ENCODE measurements around the gene RNF141.

Gene RNF141

GRCh38 chr11:10532526-10532925 is 8.5 kb downstream of the RNF141 start:
- ATAC-seq, result no peak
- TF ChIP-seq ZC3H10 (CRISPR knock-in tag; IDR thresholded peaks at IDR 0.05) (no peak), CSRNP3 (CRISPR knock-in tag; IDR thresholded peaks at IDR 0.05) (no peak), SNAI2 (CRISPR knock-in tag; IDR thresholded peaks at IDR 0.05) (no peak), ZNF565 (CRISPR knock-in tag; conservative IDR thresholded peaks at IDR 0.05; ENCODE audit: low read depth) (no peak), RARB (CRISPR knock-in tag; IDR thresholded peaks at IDR 0.05) (no peak), CREB5 (CRISPR knock-in tag; IDR thresholded peaks at IDR 0.05; ENCODE audit: low read depth) (no peak), TCF4 (CRISPR knock-in tag; IDR thresholded peaks at IDR 0.05; ENCODE audit: borderline replicate concordance) (no peak), BACH2 (CRISPR knock-in tag; IDR thresholded peaks at IDR 0.05; ENCODE audit: borderline replicate concordance) (no peak), ZNF8 (CRISPR knock-in tag; IDR thresholded peaks at IDR 0.05) (no peak), GLIS3 (CRISPR knock-in tag; IDR thresholded peaks at IDR 0.05) (no peak), TOX (CRISPR knock-in tag; IDR thresholded peaks at IDR 0.05; ENCODE audit: borderline replicate concordance) (no peak), TSHZ2 (CRISPR knock-in tag; IDR thresholded peaks at IDR 0.05) (no peak), CSDC2 (CRISPR knock-in tag; IDR thresholded peaks at IDR 0.05) (no peak), ZNF70 (CRISPR knock-in tag; IDR thresholded peaks at IDR 0.05) (no peak), ARNTL (CRISPR knock-in tag; IDR thresholded peaks at IDR 0.05; ENCODE audit: borderline replicate concordance, low read depth) (no peak)

- no peak for TF ChIP-seq BACH2 (CRISPR knock-in tag; IDR thresholded peaks at IDR 0.05; ENCODE audit: borderline replicate concordance)
- TF ChIP-seq POU6F1 (CRISPR knock-in tag; IDR thresholded peaks at IDR 0.05; ENCODE audit: borderline replicate concordance, low read depth), result no peak
- no peak for TF ChIP-seq CSDC2 (CRISPR knock-in tag; IDR thresholded peaks at IDR 0.05)
- TF ChIP-seq ZFP3 (CRISPR knock-in tag; IDR thresholded peaks at IDR 0.05), result no peak
- TF ChIP-seq ZC3H10 (CRISPR knock-in tag; IDR thresholded peaks at IDR 0.05), result no peak
- no peak for TF ChIP-seq ZNF70 (CRISPR knock-in tag; IDR thresholded peaks at IDR 0.05)
- TF ChIP-seq ISL1 (CRISPR knock-in tag; IDR thresholded peaks at IDR 0.05), result no peak
- TF ChIP-seq GLIS3 (CRISPR knock-in tag; IDR thresholded peaks at IDR 0.05), result no peak
- TF ChIP-seq PATZ1 (CRISPR knock-in tag; IDR thresholded peaks at IDR 0.05; ENCODE audit: borderline replicate concordance), result no peak
- TF ChIP-seq CREB5 (CRISPR knock-in tag; IDR thresholded peaks at IDR 0.05; ENCODE audit: low read depth), result no peak
- no peak for TF ChIP-seq TSHZ2 (CRISPR knock-in tag; IDR thresholded peaks at IDR 0.05)
- no peak for TF ChIP-seq TCF4 (CRISPR knock-in tag; IDR thresholded peaks at IDR 0.05; ENCODE audit: borderline replicate concordance)
- no peak for TF ChIP-seq ARNTL (CRISPR knock-in tag; IDR thresholded peaks at IDR 0.05; ENCODE audit: borderline replicate concordance, low read depth)
- TF ChIP-seq SNAI2 (CRISPR knock-in tag; IDR thresholded peaks at IDR 0.05), result no peak
- TF ChIP-seq ZNF565 (CRISPR knock-in tag; conservative IDR thresholded peaks at IDR 0.05; ENCODE audit: low read depth), result no peak
- no peak for ATAC-seq
Observed at GRCh38 chr11:10529279-10529678, 11.7 kb downstream of the RNF141 start.
